OCI-LY7 (cell line): ENCODE data around the gene PPM1F. TPM values are rescaled to one million over a fixed set of nuclear protein-coding genes. Genes with fewer than 3 reads are reported as not detected.

Source experiments
- BruUV-seq: library from RNA; stranded (reverse); fragments of 400-500 nt; replicated peaks from 2 replicates; lab custom pipeline; 2021; lab: Mats Ljungman, UMichigan
- CTCF ChIA-PET: fragments of 300-600 bp; sonication (Branson Sonifier 250); formaldehyde crosslinking; loops from one replicate; lab custom pipeline; 2022; ENCODE audit warnings: antibody characterized with exemption; ENCODE audit not compliant: unreplicated experiment; lab: Charles Lee
- POLR2A ChIA-PET: fragments of 300-600 bp; sonication (Branson Sonifier 250); formaldehyde crosslinking; loops from one replicate; lab custom pipeline; 2022; ENCODE audit warnings: antibody characterized with exemption; lab: Charles Lee
- DNase-seq: peaks from one replicate; pipeline ENCODE4 v3.0.0-alpha.2; 2015; ENCODE audit warnings: low spot score
- H2AFZ ChIP-seq: fragments of 200-600 bp; sonication (generic), shearing (Covaris generic); 2 replicates; pipeline ENCODE4 v1.6.1; 2014; ENCODE audit warnings: mild to moderate bottlenecking, antibody characterized with exemption, low read length, moderate library complexity
- H3K27ac ChIP-seq: fragments of 200-600 bp; sonication (generic); 2 replicates; pipeline ENCODE4 v1.5.1; 2014; ENCODE audit warnings: mixed run types, low read depth, mild to moderate bottlenecking, moderate library complexity, low read length, inconsistent platforms; ENCODE audit not compliant: poor library complexity, severe bottlenecking
- H3K36me3 ChIP-seq: fragments of 200-600 bp; sonication (generic); 2 replicates; pipeline ENCODE4 v1.6.1; 2014; ENCODE audit warnings: mild to moderate bottlenecking, antibody characterized with exemption, low read length, moderate library complexity, mixed read lengths; ENCODE audit not compliant: insufficient read depth
- H3K4me1 ChIP-seq: fragments of 200-600 bp; sonication (generic); 2 replicates; pipeline ENCODE4 v1.5.1; 2014; ENCODE audit warnings: mild to moderate bottlenecking, low read length; ENCODE audit not compliant: insufficient read depth, poor library complexity, severe bottlenecking
- H3K4me2 ChIP-seq: fragments of 200-600 bp; sonication (generic); 2 replicates; pipeline ENCODE4 v1.6.1; 2014; ENCODE audit warnings: mild to moderate bottlenecking, low read length
- H3K4me3 ChIP-seq: fragments of 200-600 bp; sonication (generic); 2 replicates; pipeline ENCODE4 v1.5.1; 2014; ENCODE audit warnings: mild to moderate bottlenecking, low read depth, low read length; ENCODE audit not compliant: poor library complexity, severe bottlenecking
- H3K79me2 ChIP-seq: fragments of 200-600 bp; sonication (generic); 2 replicates; pipeline ENCODE4 v1.6.1; 2016; ENCODE audit warnings: low read depth, mild to moderate bottlenecking, low read length, moderate library complexity, mixed read lengths; ENCODE audit not compliant: insufficient read depth
- H3K9me2 ChIP-seq: fragments of 200-600 bp; sonication (generic); 2 replicates; pipeline ENCODE4 v1.6.1; 2016; ENCODE audit warnings: mild to moderate bottlenecking, low read length, mixed read lengths; ENCODE audit not compliant: insufficient read depth
- H3K9me3 ChIP-seq: fragments of 200-600 bp; sonication (generic); 2 replicates; pipeline ENCODE4 v1.6.1; 2014; ENCODE audit warnings: mild to moderate bottlenecking, mixed run types, low read length, mixed read lengths
- H4K20me1 ChIP-seq: fragments of 200-600 bp; sonication (generic); 2 replicates; pipeline ENCODE4 v1.6.1; 2014; ENCODE audit warnings: mild to moderate bottlenecking, antibody characterized with exemption, low read length, moderate library complexity, mixed read lengths; ENCODE audit not compliant: insufficient read depth
- EZH2phosphoT487 ChIP-seq: fragments of 200-600 bp; sonication (generic); IDR thresholded peaks from 2 replicates; pipeline ENCODE4 v1.6.1; 2018; ENCODE audit warnings: low read depth, borderline replicate concordance, mild to moderate bottlenecking, mixed run types, antibody characterized with exemption, low read length, moderate library complexity, mixed read lengths
- intact Hi-C: fragments of 100-400 bp; cut with micrococcal nuclease; formaldehyde crosslinking; loops from one replicate; pipeline ENCODE4 v1.10.0; 2022; ENCODE audit not compliant: unreplicated experiment
- total RNA-seq, 2 experiments: library from RNA; depleted of rRNA in 1 of 2; stranded (reverse); fragments of >200 nt in 1 of 2; shearing (Covaris generic) in 1 of 2; gene quantifications; 2 replicates each; pipeline ENCODE4 v1.2.3, GENCODE V29; 2014 to 2022
- TF ChIP-seq, protein P1 (sequence below): fragments of 200-600 bp; sonication (generic); conservative IDR thresholded peaks from 2 replicates; pipeline ENCODE4 v1.5.1; 2014; ENCODE audit warnings: mild to moderate bottlenecking, antibody characterized with exemption, low read length, moderate library complexity, mixed read lengths

The PPM1F gene
- total RNA-seq, 2 experiments from 2014 or later, result 21.7 to 27.2 TPM

GRCh38 chr22:21944871-21945270 is 7.8 kb downstream of the PPM1F start:
- H3K9me2 ChIP-seq, result no peaks in the 10 kb centered on the region
- H4K20me1 ChIP-seq, result no peaks in the 10 kb centered on the region
- no peak overlapping the region for H3K4me2 ChIP-seq
- POLR2A ChIA-PET, result no interaction called here
- H3K4me1 ChIP-seq, result peaks cover 8% of the 10 kb centered on the region
- H3K36me3 ChIP-seq, result peaks cover 4% of the 10 kb centered on the region; the same call in 1 of the 2 replicates
- no peak overlapping the region for H3K4me3 ChIP-seq
- CTCF ChIA-PET, result interaction anchor here (0.6 kb wide), 1 partner anchor 237 kb away, joined by 4 read pairs; no protein-coding TSS in a partner anchor
- H3K79me2 ChIP-seq, result no peaks in the 10 kb centered on the region
- DNase-seq, result no peak
- no peak overlapping the region for H2AFZ ChIP-seq
- H3K9me3 ChIP-seq, result no peaks in the 10 kb centered on the region
- intact Hi-C loops, result no loop called here
- no TSS peak for BruUV-seq
- TF ChIP-seq EZH2phosphoT487, result no peak
- TF ChIP-seq, protein P1, sequence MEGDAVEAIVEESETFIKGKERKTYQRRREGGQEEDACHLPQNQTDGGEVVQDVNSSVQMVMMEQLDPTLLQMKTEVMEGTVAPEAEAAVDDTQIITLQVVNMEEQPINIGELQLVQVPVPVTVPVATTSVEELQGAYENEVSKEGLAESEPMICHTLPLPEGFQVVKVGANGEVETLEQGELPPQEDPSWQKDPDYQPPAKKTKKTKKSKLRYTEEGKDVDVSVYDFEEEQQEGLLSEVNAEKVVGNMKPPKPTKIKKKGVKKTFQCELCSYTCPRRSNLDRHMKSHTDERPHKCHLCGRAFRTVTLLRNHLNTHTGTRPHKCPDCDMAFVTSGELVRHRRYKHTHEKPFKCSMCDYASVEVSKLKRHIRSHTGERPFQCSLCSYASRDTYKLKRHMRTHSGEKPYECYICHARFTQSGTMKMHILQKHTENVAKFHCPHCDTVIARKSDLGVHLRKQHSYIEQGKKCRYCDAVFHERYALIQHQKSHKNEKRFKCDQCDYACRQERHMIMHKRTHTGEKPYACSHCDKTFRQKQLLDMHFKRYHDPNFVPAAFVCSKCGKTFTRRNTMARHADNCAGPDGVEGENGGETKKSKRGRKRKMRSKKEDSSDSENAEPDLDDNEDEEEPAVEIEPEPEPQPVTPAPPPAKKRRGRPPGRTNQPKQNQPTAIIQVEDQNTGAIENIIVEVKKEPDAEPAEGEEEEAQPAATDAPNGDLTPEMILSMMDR, result no peak
- no peak overlapping the region for H3K27ac ChIP-seq

DNA sequence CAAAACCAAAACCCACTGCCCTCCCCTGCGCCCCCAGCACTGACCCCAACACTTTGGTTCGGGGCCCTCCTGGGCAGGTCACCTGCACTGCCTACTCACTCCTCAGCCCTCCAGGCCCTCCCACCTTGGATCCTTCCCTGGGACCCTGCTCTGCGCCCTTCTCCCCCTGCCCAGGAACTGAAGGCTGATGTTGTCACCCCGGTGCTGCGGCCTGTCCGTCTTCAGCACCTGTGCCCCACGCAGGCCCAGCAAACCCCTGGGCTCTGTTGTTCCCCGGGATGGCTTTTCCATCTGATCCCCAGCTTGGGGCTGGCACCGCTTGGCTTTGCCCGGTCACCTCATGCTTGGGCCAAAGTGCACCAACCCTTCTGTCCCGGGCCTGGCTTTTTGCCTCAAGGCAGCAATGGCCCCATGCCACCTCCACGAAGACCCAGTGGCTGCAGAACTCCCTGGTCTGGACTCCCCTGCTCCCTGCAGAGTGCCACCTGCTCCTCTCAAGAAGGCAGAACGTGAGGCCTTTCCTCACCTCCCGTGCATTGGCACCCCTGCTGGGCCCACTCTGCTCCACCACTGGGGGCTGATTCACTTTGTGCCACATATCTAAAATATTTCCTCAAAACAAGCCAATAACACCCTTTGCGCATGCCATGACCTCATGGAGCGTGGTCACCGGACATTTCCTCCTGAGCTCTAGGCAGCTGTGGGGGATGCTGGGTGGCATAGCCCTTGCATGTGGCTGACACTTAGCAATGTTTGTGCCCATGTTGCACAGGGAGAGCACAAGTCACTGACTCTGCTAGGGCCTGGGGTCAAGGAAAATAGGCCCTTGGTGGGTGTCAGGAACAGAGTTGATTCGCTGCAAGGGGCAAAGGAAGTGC is 8.8 kb downstream of the PPM1F start:
- Histone ChIP-seq H3K36me3 (peaks cover 4% of the 10 kb centered on the region; the same call in 1 of the 2 replicates), H3K4me2 (no peak overlapping the region), H3K4me3 (no peak overlapping the region), H3K27ac (no peak overlapping the region), H3K9me3 (no peaks in the 10 kb centered on the region), H2AFZ (no peak overlapping the region), H4K20me1 (no peaks in the 10 kb centered on the region), H3K79me2 (no peaks in the 10 kb centered on the region), H3K4me1 (peaks cover 16% of the 10 kb centered on the region), H3K9me2 (no peaks in the 10 kb centered on the region)
- CTCF ChIA-PET, result interaction anchor here (1.1 kb wide), 1 partner anchor 236 kb away, joined by 3 read pairs; no protein-coding TSS in a partner anchor
- no TSS peak for BruUV-seq
- intact Hi-C loops, result no loop called here
- POLR2A ChIA-PET, result interaction anchor here (0.6 kb wide), 1 partner anchor 56 kb away, joined by 4 read pairs; no protein-coding TSS in a partner anchor
- DNase-seq, result no peak
- TF ChIP-seq, protein P1, result no peak
- TF ChIP-seq EZH2phosphoT487, result no peak
